GM19025 (cell line): ENCODE measurements around the gene DAB1.
"Not testable (repeated sequence)": the region's sequence is repeated elsewhere in the genome, so short reads cannot be mapped to it uniquely, and the experiment has no call there.

ENCODE experiments used
- ATAC-seq: cut with Tn5 transposase; IDR thresholded peaks from one replicate; pipeline ENCODE4 v1.9.1; 2021; ENCODE audit warnings: mild to moderate bottlenecking, low read depth, moderate library complexity; ENCODE audit not compliant: unreplicated experiment

The DAB1 gene

DNA sequence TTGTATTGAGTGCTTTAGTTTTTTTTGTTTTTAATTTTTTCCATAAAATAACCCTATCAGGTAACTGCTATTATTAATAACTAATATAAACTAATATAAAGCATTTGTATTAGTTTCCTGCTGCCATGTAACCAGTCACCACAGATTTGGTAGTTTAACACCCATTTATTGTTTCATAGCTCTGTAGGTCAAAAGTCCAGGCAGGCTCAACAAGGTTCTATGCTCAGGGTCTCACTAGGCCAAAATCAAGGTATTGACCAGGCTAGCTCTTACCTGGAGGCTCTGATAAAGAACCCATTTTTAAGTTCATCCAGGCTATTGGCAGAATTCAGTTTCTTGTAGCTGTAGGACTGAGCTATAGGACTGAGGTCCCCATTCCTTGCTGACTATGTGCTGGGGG, 189.4 kb downstream of the DAB1 start:
- ATAC-seq = no peak

DNA sequence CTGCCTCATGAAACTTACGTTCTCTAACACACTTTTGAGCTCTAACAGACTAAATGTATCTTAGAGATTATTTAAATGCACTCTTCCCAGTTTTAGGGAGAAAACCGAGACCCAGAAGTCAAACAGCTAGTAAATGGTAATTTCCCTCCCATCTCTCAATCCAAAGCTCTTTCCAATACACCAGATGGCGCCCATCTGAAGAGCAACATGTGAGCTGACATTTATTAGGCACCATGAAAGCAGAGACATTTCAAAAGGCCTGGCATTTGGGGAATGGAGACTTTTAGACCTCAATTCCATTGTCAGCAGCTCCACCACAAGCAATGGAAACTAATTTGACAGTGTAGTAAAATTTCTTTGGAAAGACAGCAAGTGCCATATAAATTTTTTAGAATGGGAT, 191.4 kb downstream of the DAB1 start:
- ATAC-seq = no peak

DNA sequence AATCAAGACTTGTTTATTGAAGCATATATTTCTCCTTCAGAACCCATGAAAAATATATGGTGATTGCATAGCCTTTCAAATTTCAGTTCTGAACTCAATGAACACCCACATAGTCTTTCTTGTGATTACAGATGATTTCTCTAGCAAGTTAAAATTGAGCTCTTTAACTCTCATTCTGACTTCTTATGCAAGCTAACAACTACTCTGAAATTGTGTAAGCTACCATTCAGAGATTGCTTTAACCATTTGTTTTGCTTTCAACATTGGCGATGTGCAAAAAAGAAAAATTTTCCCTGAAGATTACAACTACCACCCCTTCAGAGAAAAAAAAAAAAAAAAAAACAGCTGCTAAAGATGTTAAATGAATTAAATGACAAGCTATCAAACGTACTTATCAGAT, 193.9 kb downstream of the DAB1 start:
- ATAC-seq = no peak

GRCh38 chr1:57229076-57229475, 194.8 kb downstream of the DAB1 start:
- no peak for ATAC-seq

- no peak for ATAC-seq
Measured at GRCh38 chr1:57222801-57223200, 201.1 kb downstream of the DAB1 start.

DNA sequence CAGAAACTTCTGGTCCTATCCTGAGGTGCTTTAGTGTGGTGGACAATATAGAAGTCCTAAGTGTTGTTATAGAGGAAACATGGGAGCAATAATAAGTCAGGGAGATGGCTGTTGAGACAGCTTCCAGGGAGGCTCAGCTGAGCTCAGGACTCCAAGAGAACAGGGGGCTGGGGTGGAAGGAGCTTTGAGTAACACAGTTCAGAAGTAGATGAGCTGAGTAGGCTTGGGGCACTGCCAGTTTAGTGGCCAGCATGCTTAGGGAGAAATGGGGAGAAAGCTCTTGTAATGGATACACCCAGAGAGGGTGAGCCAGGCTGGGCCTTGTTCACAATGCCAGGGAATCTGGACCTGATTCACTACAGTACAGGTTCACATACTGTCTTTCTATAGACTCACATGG, 201.6 kb downstream of the DAB1 start:
- no peak for ATAC-seq

DNA sequence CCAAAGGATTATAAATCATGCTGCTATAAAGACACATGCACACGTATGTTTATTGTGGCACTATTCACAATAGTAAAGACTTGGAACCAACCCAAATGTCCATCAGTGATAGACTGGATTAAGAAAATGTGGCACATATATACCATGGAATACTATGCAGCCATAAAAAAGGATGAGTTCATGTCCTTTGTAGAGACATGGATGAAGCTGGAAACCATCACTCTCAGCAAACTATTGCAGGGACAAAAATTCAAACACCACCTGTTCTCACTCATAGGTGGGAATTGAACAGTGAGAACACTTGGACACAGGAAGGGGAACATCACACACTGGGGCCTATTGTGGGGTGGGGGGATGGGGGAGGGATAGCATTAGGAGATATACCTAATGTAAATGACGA, 203.0 kb downstream of the DAB1 start:
- not testable (repeated sequence) for ATAC-seq

DNA sequence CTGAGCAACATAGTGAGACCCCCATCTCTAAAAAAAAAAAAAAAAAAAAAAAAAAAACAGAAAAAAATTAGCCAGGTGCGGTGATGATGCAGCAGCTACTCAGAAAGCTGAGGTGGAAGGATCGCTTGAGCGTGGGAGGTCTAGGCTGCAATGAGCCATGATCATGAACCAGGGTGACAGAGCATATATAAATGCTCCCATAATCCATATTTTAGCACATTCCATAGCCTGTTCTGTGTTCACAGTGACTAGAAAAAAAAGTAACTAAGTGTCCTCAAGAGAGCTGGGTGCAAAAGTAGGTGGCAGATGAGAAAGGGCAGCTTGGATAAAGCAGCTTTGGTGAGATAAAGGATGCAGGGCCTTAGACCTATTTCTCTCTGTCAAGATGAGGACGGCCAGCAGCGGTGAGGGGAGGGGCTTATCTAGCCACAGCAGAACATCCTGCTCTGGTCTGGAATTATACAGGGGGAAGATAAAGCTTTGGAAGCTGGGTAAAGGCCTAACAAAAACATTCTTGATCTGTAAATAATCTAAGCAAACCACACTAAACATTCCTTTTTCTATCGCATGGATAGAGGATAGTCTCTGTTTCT, 205.3 kb downstream of the DAB1 start:
- no peak for ATAC-seq

GRCh38 chr1:57217905-57218304, 206.0 kb downstream of the DAB1 start:
- no peak for ATAC-seq

GRCh38 chr1:57214951-57215575, 208.8 kb downstream of the DAB1 start:
- no peak for ATAC-seq

DNA sequence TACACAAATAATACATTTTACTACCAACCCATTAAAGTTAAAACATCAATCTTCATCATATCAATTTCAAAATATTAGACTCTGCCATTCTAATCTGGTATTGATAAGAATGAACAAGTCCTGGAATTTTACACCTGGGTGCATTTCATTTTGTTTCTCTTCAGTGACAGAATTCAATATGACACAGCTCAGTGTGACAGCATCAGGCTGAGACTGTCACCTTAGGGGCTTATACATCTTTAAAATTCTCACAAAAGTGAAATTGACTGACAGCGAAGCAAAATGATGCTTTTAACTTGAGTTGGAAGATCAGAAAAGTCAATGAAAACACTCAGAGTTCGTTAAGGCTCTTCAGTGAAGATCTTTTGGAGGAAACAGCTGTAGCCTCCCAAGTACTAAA, 213.0 kb downstream of the DAB1 start:
- no peak for ATAC-seq

GRCh38 chr1:57209495-57209894, 214.4 kb downstream of the DAB1 start:
- no peak for ATAC-seq

DNA sequence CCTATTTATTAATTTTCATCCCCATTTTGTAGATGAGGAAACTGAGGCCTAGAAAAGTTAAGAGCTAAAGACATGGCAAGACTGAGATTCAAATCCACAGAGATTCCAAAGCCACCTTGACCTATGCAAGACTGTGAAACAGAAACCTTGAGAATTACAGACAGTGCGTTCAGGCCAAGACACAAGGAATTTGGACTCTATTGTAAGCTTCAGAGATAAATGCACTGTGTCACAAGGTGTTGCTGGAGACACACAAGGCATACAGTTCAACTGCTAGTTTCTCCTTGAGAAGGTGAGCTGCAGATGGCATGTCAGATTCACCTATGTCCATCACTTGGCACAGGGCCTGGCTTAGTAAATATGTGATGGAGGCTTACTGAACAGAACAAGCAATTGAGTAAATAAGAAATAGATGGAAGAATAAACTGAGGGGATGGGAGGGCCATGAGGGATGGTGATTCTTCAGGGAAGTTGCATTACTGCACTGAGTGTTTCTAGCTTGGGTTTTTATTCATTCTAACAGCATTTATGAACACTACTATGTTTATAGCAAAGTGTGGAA, 215.0 kb downstream of the DAB1 start:
- no peak for ATAC-seq

DNA sequence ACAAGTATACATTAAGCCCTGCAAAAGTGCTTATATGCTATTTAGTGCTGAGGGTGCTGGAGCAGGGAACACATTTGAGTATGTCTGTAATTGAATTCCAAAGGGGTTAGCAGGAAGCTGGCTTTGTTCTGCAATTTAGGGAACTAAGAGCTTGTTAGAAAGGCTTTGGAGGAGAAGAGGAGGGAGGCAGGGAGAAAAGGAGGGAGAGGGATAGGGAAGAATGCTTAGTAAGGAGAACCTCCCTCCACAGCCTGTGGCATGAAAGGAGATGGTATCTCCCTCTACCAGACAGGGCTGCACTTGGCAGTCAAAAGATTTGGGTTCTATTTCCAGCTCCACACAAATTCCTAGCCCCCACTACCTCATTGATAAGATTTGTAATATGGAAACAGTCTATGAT, 217.8 kb downstream of the DAB1 start:
- no peak for ATAC-seq

GRCh38 chr1:57204942-57205787, 218.7 kb downstream of the DAB1 start:
- no peak for ATAC-seq

DNA sequence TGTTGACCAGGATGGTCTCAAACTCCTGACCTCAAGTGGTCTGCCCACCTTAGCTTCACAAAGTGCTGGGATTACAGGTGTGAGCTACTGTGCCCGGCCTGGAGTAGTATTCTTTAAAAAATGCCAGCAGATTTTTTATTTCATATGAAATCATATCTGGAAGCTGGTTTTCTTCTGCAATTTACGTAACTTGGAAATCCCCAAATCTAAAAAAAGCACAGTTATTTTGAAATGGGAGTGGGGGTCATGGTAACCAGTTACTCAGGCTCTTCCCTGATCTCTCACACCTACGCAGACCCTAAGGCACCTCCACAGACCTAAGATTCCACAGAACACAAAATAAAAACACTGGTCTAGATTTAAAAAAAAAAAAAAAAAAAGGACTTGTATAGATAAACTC, 219.8 kb downstream of the DAB1 start:
- no peak for ATAC-seq

- no peak for ATAC-seq
Measured at GRCh38 chr1:57202241-57202640, 221.6 kb downstream of the DAB1 start.

GRCh38 chr1:57198912-57199311, 224.9 kb downstream of the DAB1 start:
- no peak for ATAC-seq

DNA sequence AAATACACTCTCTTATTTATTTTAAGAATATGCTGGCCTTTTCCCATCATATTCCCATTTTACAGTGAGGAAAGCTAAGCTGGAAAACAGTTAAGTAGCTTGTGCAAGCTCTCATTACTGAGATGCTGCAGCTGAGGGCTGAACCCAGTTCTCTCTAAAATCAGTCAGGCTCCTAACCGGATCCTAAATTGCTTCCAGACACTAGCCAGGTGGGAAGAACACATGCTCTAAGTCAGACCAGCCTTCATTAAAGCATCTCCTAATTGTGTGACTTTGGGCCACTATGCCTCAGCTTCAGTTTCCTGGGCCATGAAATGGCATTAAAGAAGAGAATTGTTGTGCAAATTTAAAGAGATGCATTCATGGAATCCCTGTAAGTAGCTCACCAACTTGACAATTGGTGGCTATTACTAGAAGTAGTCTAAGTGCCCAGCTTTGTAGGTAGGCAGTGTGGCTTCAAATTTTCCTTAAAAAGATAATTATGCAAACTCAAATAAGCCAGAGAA, 228.4 kb downstream of the DAB1 start:
- ATAC-seq = no peak

- no peak for ATAC-seq
Measured at GRCh38 chr1:57192222-57192621, 231.6 kb downstream of the DAB1 start.

DNA sequence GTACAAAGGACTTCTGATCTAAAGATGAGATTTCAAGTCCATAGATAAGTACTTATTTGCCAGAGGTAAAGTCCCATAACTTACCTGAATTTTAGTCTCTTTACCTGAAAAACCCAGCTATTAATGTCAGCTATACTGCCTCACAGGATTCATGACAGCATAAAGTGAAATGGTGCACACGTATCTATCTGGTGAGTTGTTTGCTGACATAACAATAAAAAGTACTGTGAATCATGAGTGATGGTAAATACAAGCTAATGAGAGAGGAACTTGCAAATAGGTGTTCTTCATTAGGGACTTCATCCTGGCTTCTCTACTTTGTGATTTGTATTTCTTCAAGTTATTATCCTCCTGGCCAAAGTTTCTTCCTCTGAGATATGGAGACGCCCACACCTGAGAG, 233.0 kb downstream of the DAB1 start:
- no peak for ATAC-seq
